Measurements from ENCODE around the gene HNRNPUL2.
"Not testable (repeated sequence)": the region's sequence is repeated elsewhere in the genome, so short reads cannot be mapped to it uniquely, and the experiment has no call there.

HNRNPUL2 gene

DNA sequence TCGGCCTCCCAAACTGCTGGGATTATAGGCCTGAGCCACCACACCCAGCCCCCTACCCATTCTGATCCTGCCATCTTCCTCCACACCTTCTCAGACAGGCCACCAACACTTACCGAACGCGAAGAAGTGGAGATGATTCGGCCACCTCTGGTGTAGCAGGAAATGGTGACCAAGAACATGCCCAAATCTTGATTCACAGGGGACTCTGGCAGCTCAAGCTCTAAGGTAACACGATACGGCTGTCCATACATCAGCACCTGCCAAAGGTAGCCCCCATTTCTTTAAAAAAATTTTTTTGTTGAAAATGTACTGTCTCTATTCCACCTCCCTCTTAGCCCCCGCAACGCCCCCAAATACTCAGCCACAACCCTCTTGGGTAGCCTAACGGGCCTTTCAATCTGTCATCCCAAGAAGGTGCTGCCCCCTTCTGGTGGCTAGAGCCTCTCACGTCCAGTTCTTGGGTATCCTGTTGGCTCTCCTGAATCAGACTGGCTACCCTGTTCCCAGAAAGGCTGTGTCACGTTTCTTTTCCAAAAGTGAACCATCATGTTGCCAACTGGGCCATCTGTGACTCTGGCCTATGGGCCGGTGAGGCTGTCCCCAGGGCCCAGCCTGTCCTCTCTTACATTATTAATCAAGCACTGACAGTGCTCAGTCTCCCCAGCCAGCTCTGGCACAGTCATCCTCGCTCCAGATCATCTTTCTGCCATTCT is 32.6 kb downstream of the HNRNPUL2 start:
- peak in 1 of 2 experiments; percentile 77 for DNase-seq (ENCODE audit: low read depth in 1 of 2, low spot score in 1 of 2)
- TF ChIP-seq POLR2AphosphoS5 (IDR thresholded peaks at IDR 0.05; ENCODE audit: low read depth): no peak
- no peak for TF ChIP-seq SPI1 (IDR thresholded peaks at IDR 0.05; ENCODE audit: borderline replicate concordance, low read depth)
- no peak for TF ChIP-seq GABPA (IDR thresholded peaks at IDR 0.05; ENCODE audit: low read depth)
- TF ChIP-seq, protein P1, sequence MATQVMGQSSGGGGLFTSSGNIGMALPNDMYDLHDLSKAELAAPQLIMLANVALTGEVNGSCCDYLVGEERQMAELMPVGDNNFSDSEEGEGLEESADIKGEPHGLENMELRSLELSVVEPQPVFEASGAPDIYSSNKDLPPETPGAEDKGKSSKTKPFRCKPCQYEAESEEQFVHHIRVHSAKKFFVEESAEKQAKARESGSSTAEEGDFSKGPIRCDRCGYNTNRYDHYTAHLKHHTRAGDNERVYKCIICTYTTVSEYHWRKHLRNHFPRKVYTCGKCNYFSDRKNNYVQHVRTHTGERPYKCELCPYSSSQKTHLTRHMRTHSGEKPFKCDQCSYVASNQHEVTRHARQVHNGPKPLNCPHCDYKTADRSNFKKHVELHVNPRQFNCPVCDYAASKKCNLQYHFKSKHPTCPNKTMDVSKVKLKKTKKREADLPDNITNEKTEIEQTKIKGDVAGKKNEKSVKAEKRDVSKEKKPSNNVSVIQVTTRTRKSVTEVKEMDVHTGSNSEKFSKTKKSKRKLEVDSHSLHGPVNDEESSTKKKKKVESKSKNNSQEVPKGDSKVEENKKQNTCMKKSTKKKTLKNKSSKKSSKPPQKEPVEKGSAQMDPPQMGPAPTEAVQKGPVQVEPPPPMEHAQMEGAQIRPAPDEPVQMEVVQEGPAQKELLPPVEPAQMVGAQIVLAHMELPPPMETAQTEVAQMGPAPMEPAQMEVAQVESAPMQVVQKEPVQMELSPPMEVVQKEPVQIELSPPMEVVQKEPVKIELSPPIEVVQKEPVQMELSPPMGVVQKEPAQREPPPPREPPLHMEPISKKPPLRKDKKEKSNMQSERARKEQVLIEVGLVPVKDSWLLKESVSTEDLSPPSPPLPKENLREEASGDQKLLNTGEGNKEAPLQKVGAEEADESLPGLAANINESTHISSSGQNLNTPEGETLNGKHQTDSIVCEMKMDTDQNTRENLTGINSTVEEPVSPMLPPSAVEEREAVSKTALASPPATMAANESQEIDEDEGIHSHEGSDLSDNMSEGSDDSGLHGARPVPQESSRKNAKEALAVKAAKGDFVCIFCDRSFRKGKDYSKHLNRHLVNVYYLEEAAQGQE (IDR thresholded peaks at IDR 0.05; ENCODE audit: insufficient replicate concordance, low read depth): no peak
- peak; percentile 78 for TF ChIP-seq CTCF (IDR thresholded peaks at IDR 0.05; ENCODE audit: insufficient read depth, low read length)
- H3K27ac ChIP-seq (replicated peaks): no peak overlapping the region
- H3K4me3 ChIP-seq (replicated peaks; ENCODE audit: insufficient read depth, low read length): no peak overlapping the region
- H3K27me3 ChIP-seq (ENCODE audit: insufficient read depth, poor library complexity, severe bottlenecking): no peaks in the 10 kb centered on the region

DNA sequence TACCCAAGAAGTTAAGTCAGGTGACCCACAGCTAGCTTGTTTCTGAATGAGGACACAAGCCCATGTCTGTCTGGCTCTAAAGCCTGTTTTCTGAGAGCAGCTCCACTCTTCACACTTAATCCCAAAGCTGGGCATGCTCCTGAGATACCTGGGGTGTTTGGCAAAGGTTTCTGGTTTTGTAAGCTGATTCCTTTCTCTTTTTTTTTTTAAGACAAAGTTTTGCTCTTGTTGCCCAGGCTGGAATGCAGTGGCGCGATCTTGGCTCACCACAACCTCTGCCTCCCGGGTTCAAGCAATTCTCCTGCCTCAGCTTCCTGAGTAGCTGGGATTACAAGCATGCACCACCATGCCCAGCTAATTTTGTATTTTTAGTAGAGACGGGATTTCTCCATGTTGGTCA is 33.6 kb downstream of the HNRNPUL2 start:
- DNase-seq (ENCODE audit: low read depth in 1 of 2, low spot score in 1 of 2); H3K27me3 ChIP-seq (ENCODE audit: insufficient read depth, poor library complexity, severe bottlenecking); H3K4me3 ChIP-seq (replicated peaks; ENCODE audit: insufficient read depth, low read length); H3K27ac ChIP-seq (replicated peaks): not testable (repeated sequence)

DNA sequence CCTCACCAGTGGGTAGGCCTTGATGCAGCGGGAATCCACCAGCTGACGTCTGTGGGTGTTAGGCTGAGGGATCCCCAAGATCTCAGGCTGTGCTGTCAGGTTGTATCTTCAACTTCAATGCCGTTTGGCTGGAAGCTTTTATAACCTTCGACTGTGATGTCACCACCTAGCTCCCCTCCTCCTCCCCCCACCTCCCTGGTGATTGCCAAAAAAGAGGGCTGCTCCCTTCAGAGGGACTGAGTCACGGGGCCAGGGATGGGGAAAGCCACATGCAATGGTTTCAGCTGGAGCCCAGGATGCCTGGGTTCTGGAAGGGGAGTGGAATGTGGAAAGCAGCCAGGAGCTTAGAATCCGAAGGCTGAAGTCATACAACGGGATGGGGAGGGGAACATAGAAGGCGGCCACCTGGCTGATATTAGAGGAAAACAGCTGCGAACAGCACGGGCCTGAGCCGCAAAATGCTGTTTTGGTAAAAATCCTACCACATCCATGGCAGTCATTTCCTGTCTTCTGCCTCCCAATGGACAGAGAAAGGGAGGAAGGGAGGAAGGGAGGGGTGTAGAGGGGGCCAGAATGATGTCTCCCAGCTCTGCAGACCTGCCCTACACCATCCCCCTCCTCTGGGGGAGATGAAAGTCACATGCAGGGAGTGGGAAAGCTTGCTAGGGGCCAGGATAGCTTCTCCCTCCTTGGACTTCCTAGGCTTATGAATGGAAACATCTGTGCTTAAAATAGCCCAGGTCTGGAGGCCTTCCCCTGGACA is 37.7 kb downstream of the HNRNPUL2 start, which contains the start of gene LRRN4CL:
Gene LRRN4CL (minus strand): TSS at position 110 of the 763 bp plus-strand sequence. CDS start 1,022 bp downstream, outside the sequence.
- TF ChIP-seq CTCF (IDR thresholded peaks at IDR 0.05; ENCODE audit: insufficient read depth, low read length): no peak
- no peak for TF ChIP-seq SPI1 (IDR thresholded peaks at IDR 0.05; ENCODE audit: borderline replicate concordance, low read depth)
- TF ChIP-seq, protein P1 (IDR thresholded peaks at IDR 0.05; ENCODE audit: insufficient replicate concordance, low read depth): no peak
- TF ChIP-seq GABPA (IDR thresholded peaks at IDR 0.05; ENCODE audit: low read depth): no peak
- TF ChIP-seq POLR2AphosphoS5 (IDR thresholded peaks at IDR 0.05; ENCODE audit: low read depth): no peak
- Histone ChIP-seq H3K27ac (replicated peaks) (no peak within 1 kb of the TSS), H3K4me3 (replicated peaks; ENCODE audit: insufficient read depth, low read length) (no peak within 1 kb of the TSS), H3K27me3 (ENCODE audit: insufficient read depth, poor library complexity, severe bottlenecking) (no peaks in the 10 kb centered on the region)
- DNase-seq (ENCODE audit: low read depth in 1 of 2, low spot score in 1 of 2): no peak

DNA sequence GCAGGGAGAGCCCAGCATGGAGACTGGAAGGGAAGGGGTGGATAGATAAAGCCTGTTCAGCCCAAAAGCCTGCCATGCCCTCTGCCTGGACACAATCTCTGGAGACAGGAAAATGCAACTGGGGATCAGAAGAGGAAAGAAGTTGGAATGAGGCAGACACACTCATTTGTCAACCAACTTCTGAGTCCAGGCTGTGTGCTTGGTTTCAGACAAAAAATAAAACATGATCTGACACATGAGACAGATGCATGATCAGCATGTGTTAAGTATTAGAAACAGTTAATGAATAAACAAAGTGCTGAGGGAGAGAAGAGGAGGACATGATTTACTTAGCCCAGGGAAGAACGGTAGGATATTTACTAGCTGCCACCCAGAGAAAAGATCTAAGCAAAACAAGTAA is 38.8 kb downstream of the HNRNPUL2 start:
- TF ChIP-seq, protein P1 (IDR thresholded peaks at IDR 0.05; ENCODE audit: insufficient replicate concordance, low read depth): no peak
- TF ChIP-seq CTCF (IDR thresholded peaks at IDR 0.05; ENCODE audit: insufficient read depth, low read length) (no peak), POLR2AphosphoS5 (IDR thresholded peaks at IDR 0.05; ENCODE audit: low read depth) (no peak), GABPA (IDR thresholded peaks at IDR 0.05; ENCODE audit: low read depth) (no peak), SPI1 (IDR thresholded peaks at IDR 0.05; ENCODE audit: borderline replicate concordance, low read depth) (no peak)
- H3K4me3 ChIP-seq (replicated peaks; ENCODE audit: insufficient read depth, low read length): no peak overlapping the region
- no peak overlapping the region for H3K27ac ChIP-seq (replicated peaks)
- no peaks in the 10 kb centered on the region for H3K27me3 ChIP-seq (ENCODE audit: insufficient read depth, poor library complexity, severe bottlenecking)
- DNase-seq (ENCODE audit: low read depth in 1 of 2, low spot score in 1 of 2): no peak
